ENCODE results near the gene UBE2C.
"Not testable (repeated sequence)": the region's sequence is repeated elsewhere in the genome, so short reads cannot be mapped to it uniquely, and the experiment has no call there.

UBE2C gene

DNA sequence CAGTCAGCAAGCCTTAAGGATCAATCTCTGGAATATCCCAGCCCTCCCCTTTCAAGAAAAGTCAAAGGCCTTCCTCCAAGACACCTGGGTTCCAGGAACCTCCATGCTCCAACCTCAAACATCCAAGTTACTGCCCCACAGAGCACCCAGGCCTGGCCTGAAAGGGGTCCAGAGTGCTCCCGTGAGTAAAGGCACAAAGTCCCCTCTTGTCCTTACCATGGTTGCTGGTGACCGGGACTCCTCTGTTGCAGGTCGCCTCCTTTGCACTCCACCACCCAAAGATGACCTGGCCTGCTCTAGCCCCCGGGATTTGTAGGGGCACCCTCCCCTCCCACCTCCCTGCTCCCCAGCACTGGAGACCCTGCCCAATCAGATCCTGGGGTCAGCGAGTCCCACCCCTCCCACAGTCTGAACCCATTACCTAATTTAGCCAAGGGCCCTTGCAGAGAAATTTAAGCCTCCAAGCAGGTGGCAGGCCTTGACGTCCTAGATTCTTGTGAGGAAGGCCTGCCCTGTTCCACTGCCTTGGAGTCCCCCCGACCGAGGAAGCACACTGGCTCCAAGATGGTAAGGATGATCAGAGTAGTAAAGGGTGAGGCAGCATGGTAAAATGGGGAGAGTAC lies 14.7 kb downstream of the UBE2C start, which contains the start of gene TNNC2:
Gene TNNC2 (minus strand): TSS at position 283 of the 623 bp plus-strand sequence. CDS start 64 bp downstream, at position 219.
- Histone ChIP-seq H3F3A (ENCODE audit: control insufficient read depth, insufficient read depth) (no peaks in the 10 kb centered on the region), H3K9me2 (replicated peaks; ENCODE audit: control insufficient read depth, low read length) (no peaks in the 10 kb centered on the region), H3K4me2 (ENCODE audit: low read length) (no peak within 1 kb of the TSS), H3K79me2 (ENCODE audit: control insufficient read depth, low read length) (no peaks in the 10 kb centered on the region), H4K20me1 (ENCODE audit: control insufficient read depth, insufficient read depth, low read depth, low read length) (no peaks in the 10 kb centered on the region), H3K27ac (ENCODE audit: low read depth, low read length) (no peak within 1 kb of the TSS), H3K4me3 (ENCODE audit: low read length) (no peak within 1 kb of the TSS), H3K36me3 (ENCODE audit: control insufficient read depth, low read length) (no peaks in the 10 kb centered on the region), H3K27me3 (ENCODE audit: control insufficient read depth, low read length) (peaks cover 5% of the 10 kb centered on the region), H3K4me1 (ENCODE audit: control insufficient read depth, low read length) (peaks cover 7% of the 10 kb centered on the region; the same call in 1 of the 2 replicates), H3K9me3 (ENCODE audit: control insufficient read depth, insufficient read depth, low read length) (no peaks in the 10 kb centered on the region)
- no peak for TF ChIP-seq EZH2phosphoT487 (IDR thresholded peaks at IDR 0.05; ENCODE audit: borderline replicate concordance, low read length)
- TF ChIP-seq, protein P1, sequence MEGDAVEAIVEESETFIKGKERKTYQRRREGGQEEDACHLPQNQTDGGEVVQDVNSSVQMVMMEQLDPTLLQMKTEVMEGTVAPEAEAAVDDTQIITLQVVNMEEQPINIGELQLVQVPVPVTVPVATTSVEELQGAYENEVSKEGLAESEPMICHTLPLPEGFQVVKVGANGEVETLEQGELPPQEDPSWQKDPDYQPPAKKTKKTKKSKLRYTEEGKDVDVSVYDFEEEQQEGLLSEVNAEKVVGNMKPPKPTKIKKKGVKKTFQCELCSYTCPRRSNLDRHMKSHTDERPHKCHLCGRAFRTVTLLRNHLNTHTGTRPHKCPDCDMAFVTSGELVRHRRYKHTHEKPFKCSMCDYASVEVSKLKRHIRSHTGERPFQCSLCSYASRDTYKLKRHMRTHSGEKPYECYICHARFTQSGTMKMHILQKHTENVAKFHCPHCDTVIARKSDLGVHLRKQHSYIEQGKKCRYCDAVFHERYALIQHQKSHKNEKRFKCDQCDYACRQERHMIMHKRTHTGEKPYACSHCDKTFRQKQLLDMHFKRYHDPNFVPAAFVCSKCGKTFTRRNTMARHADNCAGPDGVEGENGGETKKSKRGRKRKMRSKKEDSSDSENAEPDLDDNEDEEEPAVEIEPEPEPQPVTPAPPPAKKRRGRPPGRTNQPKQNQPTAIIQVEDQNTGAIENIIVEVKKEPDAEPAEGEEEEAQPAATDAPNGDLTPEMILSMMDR (IDR thresholded peaks at IDR 0.05; ENCODE audit: low read depth, low read length, poor library complexity, severe bottlenecking) = no peak

DNA sequence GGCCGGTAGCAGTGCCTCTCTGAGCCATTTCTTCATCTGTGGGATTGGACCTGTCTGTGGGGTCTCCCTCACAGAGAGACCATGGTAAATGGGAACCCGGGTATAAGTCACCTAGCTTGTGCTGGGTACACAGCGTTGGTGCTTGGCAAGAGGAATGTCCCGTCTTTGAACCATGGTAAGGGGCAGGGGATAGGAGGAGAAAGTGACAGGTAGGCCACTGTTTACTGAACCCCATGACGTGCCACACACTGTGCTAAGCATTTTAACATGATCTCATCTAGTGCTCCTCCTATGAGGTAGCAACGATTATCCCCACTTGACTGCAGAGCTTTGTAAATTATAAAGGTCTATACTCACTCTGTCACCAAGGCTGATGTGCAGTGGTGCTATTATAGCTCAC lies 15.3 kb downstream of the UBE2C start:
- TF ChIP-seq EZH2phosphoT487 (IDR thresholded peaks at IDR 0.05; ENCODE audit: borderline replicate concordance, low read length) = no peak
- TF ChIP-seq, protein P1 (IDR thresholded peaks at IDR 0.05; ENCODE audit: low read depth, low read length, poor library complexity, severe bottlenecking) = no peak
- H3K4me1 ChIP-seq (ENCODE audit: control insufficient read depth, low read length) = peaks cover 7% of the 10 kb centered on the region; the same call in 1 of the 2 replicates
- no peaks in the 10 kb centered on the region for H3K9me3 ChIP-seq (ENCODE audit: control insufficient read depth, insufficient read depth, low read length)
- no peak overlapping the region for H3K4me2 ChIP-seq (ENCODE audit: low read length)
- H3K4me3 ChIP-seq (ENCODE audit: low read length) = no peak overlapping the region
- no peaks in the 10 kb centered on the region for H3K79me2 ChIP-seq (ENCODE audit: control insufficient read depth, low read length)
- peaks cover 8% of the 10 kb centered on the region for H3K27me3 ChIP-seq (ENCODE audit: control insufficient read depth, low read length)
- no peaks in the 10 kb centered on the region for H4K20me1 ChIP-seq (ENCODE audit: control insufficient read depth, insufficient read depth, low read depth, low read length)
- H3K36me3 ChIP-seq (ENCODE audit: control insufficient read depth, low read length) = no peaks in the 10 kb centered on the region
- no peaks in the 10 kb centered on the region for H3F3A ChIP-seq (ENCODE audit: control insufficient read depth, insufficient read depth)
- H3K9me2 ChIP-seq (replicated peaks; ENCODE audit: control insufficient read depth, low read length) = no peaks in the 10 kb centered on the region
- H3K27ac ChIP-seq (ENCODE audit: low read depth, low read length) = no peak overlapping the region

DNA sequence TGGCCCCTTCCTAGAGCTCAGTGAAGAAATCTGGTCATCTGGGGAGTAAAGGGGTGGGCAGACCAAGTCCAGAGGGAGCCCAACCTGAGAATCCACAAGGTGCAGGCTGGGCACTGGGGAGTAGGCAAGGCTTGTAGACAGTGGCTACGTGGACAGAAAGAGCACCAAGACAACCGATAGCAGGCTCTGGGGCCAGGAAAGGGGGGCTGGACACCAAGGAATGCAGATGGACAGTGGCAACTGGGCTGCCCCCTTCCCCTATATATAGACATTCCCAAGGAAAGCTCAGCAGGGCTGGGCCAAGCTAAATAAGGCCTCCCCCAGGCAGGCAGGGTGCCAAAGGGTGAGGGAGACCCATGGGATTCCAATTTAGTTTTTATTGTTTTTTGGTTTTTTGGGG lies 16.1 kb downstream of the UBE2C start:
- TF ChIP-seq, protein P1 (IDR thresholded peaks at IDR 0.05; ENCODE audit: low read depth, low read length, poor library complexity, severe bottlenecking) = no peak
- TF ChIP-seq EZH2phosphoT487 (IDR thresholded peaks at IDR 0.05; ENCODE audit: borderline replicate concordance, low read length) = no peak
- Histone ChIP-seq H3K4me3 (ENCODE audit: low read length) (no peak overlapping the region), H3K27me3 (ENCODE audit: control insufficient read depth, low read length) (peaks cover 17% of the 10 kb centered on the region), H3K4me1 (ENCODE audit: control insufficient read depth, low read length) (peaks cover 13% of the 10 kb centered on the region), H3K4me2 (ENCODE audit: low read length) (no peak overlapping the region), H3K36me3 (ENCODE audit: control insufficient read depth, low read length) (no peaks in the 10 kb centered on the region), H3K79me2 (ENCODE audit: control insufficient read depth, low read length) (no peaks in the 10 kb centered on the region), H3K9me3 (ENCODE audit: control insufficient read depth, insufficient read depth, low read length) (no peaks in the 10 kb centered on the region), H3F3A (ENCODE audit: control insufficient read depth, insufficient read depth) (no peaks in the 10 kb centered on the region), H3K27ac (ENCODE audit: low read depth, low read length) (no peak overlapping the region), H3K9me2 (replicated peaks; ENCODE audit: control insufficient read depth, low read length) (no peaks in the 10 kb centered on the region), H4K20me1 (ENCODE audit: control insufficient read depth, insufficient read depth, low read depth, low read length) (no peaks in the 10 kb centered on the region)

DNA sequence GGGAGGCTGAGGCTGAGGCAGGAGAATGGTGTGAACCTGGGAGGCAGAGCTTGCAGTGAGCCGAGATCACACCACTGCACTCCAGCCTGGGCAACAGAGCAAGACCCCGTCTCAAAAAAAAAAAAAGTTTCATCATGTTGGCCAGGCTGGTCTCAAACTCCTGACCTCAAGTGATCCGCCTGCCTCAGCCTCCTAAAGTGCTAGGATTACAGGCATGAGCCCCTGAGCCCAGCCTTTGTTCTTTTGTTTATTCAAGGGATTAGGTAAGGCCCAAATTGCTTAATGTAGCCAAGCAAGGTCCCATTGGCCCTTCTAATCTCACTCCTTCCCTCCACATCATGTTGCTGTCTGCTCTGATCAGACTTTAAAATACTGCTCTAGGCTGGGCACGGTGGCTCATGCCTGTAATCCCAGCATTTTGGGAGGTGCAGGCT lies 17.2 kb downstream of the UBE2C start:
- H3K9me2 ChIP-seq (replicated peaks; ENCODE audit: control insufficient read depth, low read length); H3K9me3 ChIP-seq (ENCODE audit: control insufficient read depth, insufficient read depth, low read length); H3K4me3 ChIP-seq (ENCODE audit: low read length); H3K27ac ChIP-seq (ENCODE audit: low read depth, low read length); H3F3A ChIP-seq (ENCODE audit: control insufficient read depth, insufficient read depth); H4K20me1 ChIP-seq (ENCODE audit: control insufficient read depth, insufficient read depth, low read depth, low read length); H3K36me3 ChIP-seq (ENCODE audit: control insufficient read depth, low read length); H3K4me2 ChIP-seq (ENCODE audit: low read length); H3K79me2 ChIP-seq (ENCODE audit: control insufficient read depth, low read length): not testable (repeated sequence)
- Histone ChIP-seq H3K4me1 (ENCODE audit: control insufficient read depth, low read length) (peaks cover 11% of the 10 kb centered on the region), H3K27me3 (ENCODE audit: control insufficient read depth, low read length) (peaks cover 23% of the 10 kb centered on the region)

All from DOHH2 (cell line).